SK-N-SH treated with all-trans-retinoic acid at 6 μM for 48 hours (cell line): ENCODE measurements around the gene CALHM4.

Experiments used
- ATAC-seq: fragments of 200-7000 bp; cut with Tn5 transposase; 3 replicates; pipeline ENCODE4 v1.9.1; 2020; ENCODE audit warnings: mild to moderate bottlenecking, moderate library complexity
- ARNTL ChIP-seq: fragments of 450-650 bp; formaldehyde crosslinking; IDR thresholded peaks from 2 replicates; pipeline ENCODE4 v1.5.0; 2020; ENCODE audit warnings: low read depth, mild to moderate bottlenecking, moderate library complexity, borderline replicate concordance
- BACH2 ChIP-seq: fragments of 250-450 bp; sonication (Bioruptor Pico); IDR thresholded peaks from 2 replicates; pipeline ENCODE4 v1.9.0; 2021; ENCODE audit warnings: mild to moderate bottlenecking, borderline replicate concordance
- CSDC2 ChIP-seq: fragments of 250-450 bp; sonication (Bioruptor Pico); IDR thresholded peaks from 2 replicates; pipeline ENCODE4 v1.5.0; 2020; ENCODE audit warnings: mild to moderate bottlenecking, moderate library complexity
- ESRRG ChIP-seq: fragments of 250-450 bp; sonication (Bioruptor Pico); IDR thresholded peaks from 2 replicates; pipeline ENCODE4 v1.6.1; 2021; ENCODE audit warnings: mild to moderate bottlenecking
- GLIS3 ChIP-seq: fragments of 250-450 bp; sonication (Bioruptor Pico); IDR thresholded peaks from 2 replicates; pipeline ENCODE4 v1.5.0; 2020; ENCODE audit warnings: mild to moderate bottlenecking, moderate library complexity
- OSR1 ChIP-seq: fragments of 250-450 bp; sonication (Bioruptor Pico); IDR thresholded peaks from 2 replicates; pipeline ENCODE4 v1.8.0; 2022; ENCODE audit warnings: moderate library complexity, mild to moderate bottlenecking, inconsistent platforms
- PATZ1 ChIP-seq: fragments of 250-450 bp; sonication (Bioruptor Pico); IDR thresholded peaks from 2 replicates; pipeline ENCODE4 v1.8.0; 2020; ENCODE audit warnings: mild to moderate bottlenecking, moderate library complexity, borderline replicate concordance
- POU6F1 ChIP-seq: fragments of 250-450 bp; sonication (Bioruptor Pico); IDR thresholded peaks from 2 replicates; pipeline ENCODE4 v1.8.0; 2021; ENCODE audit warnings: low read depth, mild to moderate bottlenecking, moderate library complexity, borderline replicate concordance
- PPARA ChIP-seq: fragments of 250-450 bp; sonication (Bioruptor Pico); IDR thresholded peaks from 2 replicates; pipeline ENCODE4 v1.5.0; 2020; ENCODE audit warnings: mild to moderate bottlenecking, borderline replicate concordance
- RARB ChIP-seq: fragments of 250-450 bp; sonication (Bioruptor Pico); IDR thresholded peaks from 2 replicates; pipeline ENCODE4 v1.8.0; 2021; ENCODE audit warnings: mild to moderate bottlenecking, moderate library complexity
- SNAI2 ChIP-seq: fragments of 250-450 bp; sonication (Bioruptor Pico); IDR thresholded peaks from 2 replicates; pipeline ENCODE4 v1.5.0; 2020; ENCODE audit warnings: mild to moderate bottlenecking, moderate library complexity
- TCF4 ChIP-seq: fragments of 250-450 bp; sonication (Bioruptor Pico); IDR thresholded peaks from 2 replicates; pipeline ENCODE4 v1.8.0; 2021; ENCODE audit warnings: mild to moderate bottlenecking, moderate library complexity, borderline replicate concordance
- TOX ChIP-seq: fragments of 250-450 bp; sonication (Bioruptor Pico); IDR thresholded peaks from 2 replicates; pipeline ENCODE4 v1.8.0; 2021; ENCODE audit warnings: mild to moderate bottlenecking, moderate library complexity, borderline replicate concordance
- TSHZ2 ChIP-seq: fragments of 250-450 bp; sonication (Bioruptor Pico); IDR thresholded peaks from 2 replicates; pipeline ENCODE4 v1.5.0; 2020; ENCODE audit warnings: mild to moderate bottlenecking, moderate library complexity
- ZC3H10 ChIP-seq: fragments of 250-450 bp; sonication (Bioruptor Pico); IDR thresholded peaks from 2 replicates; pipeline ENCODE4 v1.5.1; 2021; ENCODE audit warnings: mild to moderate bottlenecking, moderate library complexity
- ZFP3 ChIP-seq: fragments of 250-450 bp; sonication (Bioruptor Pico); IDR thresholded peaks from 2 replicates; pipeline ENCODE4 v1.5.0; 2020; ENCODE audit warnings: mild to moderate bottlenecking, moderate library complexity
- ZFP30 ChIP-seq: fragments of 450-650 bp; formaldehyde crosslinking; IDR thresholded peaks from 2 replicates; pipeline ENCODE4 v1.5.0; 2022; ENCODE audit warnings: mild to moderate bottlenecking, moderate library complexity
- ZNF565 ChIP-seq: fragments of 450-650 bp; formaldehyde crosslinking; conservative IDR thresholded peaks from 2 replicates; pipeline ENCODE4 v1.5.0; 2020; ENCODE audit warnings: low read depth, mild to moderate bottlenecking, moderate library complexity
- ZNF70 ChIP-seq: fragments of 450-650 bp; formaldehyde crosslinking; IDR thresholded peaks from 2 replicates; pipeline ENCODE4 v1.5.0; 2020; ENCODE audit warnings: mild to moderate bottlenecking, moderate library complexity
- ZNF8 ChIP-seq: fragments of 450-650 bp; formaldehyde crosslinking; IDR thresholded peaks from 2 replicates; pipeline ENCODE4 v1.5.0; 2020; ENCODE audit warnings: mild to moderate bottlenecking, moderate library complexity
- TF ChIP-seq, protein P1 (sequence below): fragments of 250-450 bp; sonication (Bioruptor Pico); IDR thresholded peaks from 2 replicates; pipeline ENCODE4 v1.5.1; 2021; ENCODE audit warnings: mild to moderate bottlenecking, moderate library complexity
- TF ChIP-seq, protein P2 (sequence below): fragments of 250-450 bp; sonication (Bioruptor Pico); IDR thresholded peaks from 2 replicates; pipeline ENCODE4 v1.5.1; 2020; ENCODE audit warnings: low read depth, mild to moderate bottlenecking, moderate library complexity

Gene CALHM4

DNA sequence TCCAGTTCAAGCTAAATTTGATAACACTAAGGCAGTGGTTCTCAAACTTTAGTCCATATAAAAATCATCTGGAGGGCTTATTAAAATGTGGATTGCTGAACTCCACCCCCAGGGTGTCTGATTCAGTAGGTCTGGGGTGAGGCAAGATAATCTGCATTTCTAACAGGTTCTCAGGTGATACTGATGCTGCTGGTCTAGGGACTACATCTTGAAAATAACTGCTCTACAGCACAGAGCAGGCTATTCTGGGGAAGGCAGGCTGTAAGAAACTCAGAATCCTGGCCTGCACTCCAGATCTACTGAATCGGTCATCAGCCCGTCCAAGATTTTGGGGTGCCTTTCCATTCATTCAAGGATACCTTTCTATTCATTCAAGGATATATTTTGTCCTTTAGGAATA is 30.7 kb upstream of the CALHM4 start:
- ATAC-seq: no peak
- TF ChIP-seq GLIS3 (CRISPR knock-in tag): no peak
- no peak for TF ChIP-seq RARB
- TF ChIP-seq ZNF70: no peak
- no peak for TF ChIP-seq ZC3H10 (CRISPR knock-in tag)

- TF ChIP-seq POU6F1 (CRISPR knock-in tag) (no peak), CSDC2 (CRISPR knock-in tag) (no peak), GLIS3 (CRISPR knock-in tag) (no peak), TCF4 (CRISPR knock-in tag) (no peak), ZNF8 (no peak), ZC3H10 (CRISPR knock-in tag) (no peak), RARB (no peak), PPARA (CRISPR knock-in tag) (no peak), SNAI2 (CRISPR knock-in tag) (no peak), TSHZ2 (CRISPR knock-in tag) (no peak), ZNF565 (no peak), ZFP3 (CRISPR knock-in tag) (no peak), ZFP30 (CRISPR knock-in tag) (no peak), ZNF70 (no peak), TOX (CRISPR knock-in tag) (no peak), ARNTL (CRISPR knock-in tag) (no peak), OSR1 (CRISPR knock-in tag) (no peak), BACH2 (no peak)
- TF ChIP-seq, protein P1, sequence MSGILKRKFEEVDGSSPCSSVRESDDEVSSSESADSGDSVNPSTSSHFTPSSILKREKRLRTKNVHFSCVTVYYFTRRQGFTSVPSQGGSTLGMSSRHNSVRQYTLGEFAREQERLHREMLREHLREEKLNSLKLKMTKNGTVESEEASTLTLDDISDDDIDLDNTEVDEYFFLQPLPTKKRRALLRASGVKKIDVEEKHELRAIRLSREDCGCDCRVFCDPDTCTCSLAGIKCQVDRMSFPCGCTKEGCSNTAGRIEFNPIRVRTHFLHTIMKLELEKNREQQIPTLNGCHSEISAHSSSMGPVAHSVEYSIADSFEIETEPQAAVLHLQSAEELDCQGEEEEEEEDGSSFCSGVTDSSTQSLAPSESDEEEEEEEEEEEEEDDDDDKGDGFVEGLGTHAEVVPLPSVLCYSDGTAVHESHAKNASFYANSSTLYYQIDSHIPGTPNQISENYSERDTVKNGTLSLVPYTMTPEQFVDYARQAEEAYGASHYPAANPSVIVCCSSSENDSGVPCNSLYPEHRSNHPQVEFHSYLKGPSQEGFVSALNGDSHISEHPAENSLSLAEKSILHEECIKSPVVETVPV: no peak
- TF ChIP-seq, protein P2, sequence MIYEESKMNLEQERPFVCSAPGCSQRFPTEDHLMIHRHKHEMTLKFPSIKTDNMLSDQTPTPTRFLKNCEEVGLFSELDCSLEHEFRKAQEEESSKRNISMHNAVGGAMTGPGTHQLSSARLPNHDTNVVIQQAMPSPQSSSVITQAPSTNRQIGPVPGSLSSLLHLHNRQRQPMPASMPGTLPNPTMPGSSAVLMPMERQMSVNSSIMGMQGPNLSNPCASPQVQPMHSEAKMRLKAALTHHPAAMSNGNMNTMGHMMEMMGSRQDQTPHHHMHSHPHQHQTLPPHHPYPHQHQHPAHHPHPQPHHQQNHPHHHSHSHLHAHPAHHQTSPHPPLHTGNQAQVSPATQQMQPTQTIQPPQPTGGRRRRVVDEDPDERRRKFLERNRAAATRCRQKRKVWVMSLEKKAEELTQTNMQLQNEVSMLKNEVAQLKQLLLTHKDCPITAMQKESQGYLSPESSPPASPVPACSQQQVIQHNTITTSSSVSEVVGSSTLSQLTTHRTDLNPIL (CRISPR knock-in tag): no peak
- ATAC-seq: no peak
Measured at GRCh38 chr6:116524236-116524635, 29.3 kb upstream of the CALHM4 start.

GRCh38 chr6:116528133-116528532 is 25.4 kb upstream of the CALHM4 start:
- ATAC-seq: no peak
- TF ChIP-seq ZC3H10 (CRISPR knock-in tag): no peak
- TF ChIP-seq, protein P1: no peak
- TF ChIP-seq PPARA (CRISPR knock-in tag): no peak
- no peak for TF ChIP-seq BACH2
- TF ChIP-seq POU6F1 (CRISPR knock-in tag): no peak
- TF ChIP-seq, protein P2 (CRISPR knock-in tag): no peak
- TF ChIP-seq GLIS3 (CRISPR knock-in tag): no peak
- TF ChIP-seq ESRRG (CRISPR knock-in tag): no peak
- no peak for TF ChIP-seq PATZ1 (CRISPR knock-in tag)
- TF ChIP-seq, all 23 proteins: peak for 0
